LNCaP clone FGC (cell line): ENCODE results near the gene FBXW9.
A peak's percentile ranks its signal among the peaks of the same experiment; 100 is the strongest.
"Not testable (repeated sequence)": the region's sequence is repeated elsewhere in the genome, so short reads cannot be mapped to it uniquely, and the experiment has no call there.

Experiments
- DNase-seq: peaks from one replicate; pipeline ENCODE4 v3.0.0-alpha.2; 2011; ENCODE audit warnings: low read depth
- H3K4me3 ChIP-seq: 2 replicates; pipeline ENCODE4 v1.5.1; 2011; ENCODE audit warnings: mild to moderate bottlenecking, low read depth, low read length, control low read depth
- TF ChIP-seq, protein P1 (sequence below): IDR thresholded peaks from 2 replicates; pipeline ENCODE4 v1.5.1; 2012; ENCODE audit warnings: mild to moderate bottlenecking; ENCODE audit not compliant: control insufficient read depth, insufficient read depth; ENCODE audit errors: extremely low read depth

FBXW9 gene

DNA sequence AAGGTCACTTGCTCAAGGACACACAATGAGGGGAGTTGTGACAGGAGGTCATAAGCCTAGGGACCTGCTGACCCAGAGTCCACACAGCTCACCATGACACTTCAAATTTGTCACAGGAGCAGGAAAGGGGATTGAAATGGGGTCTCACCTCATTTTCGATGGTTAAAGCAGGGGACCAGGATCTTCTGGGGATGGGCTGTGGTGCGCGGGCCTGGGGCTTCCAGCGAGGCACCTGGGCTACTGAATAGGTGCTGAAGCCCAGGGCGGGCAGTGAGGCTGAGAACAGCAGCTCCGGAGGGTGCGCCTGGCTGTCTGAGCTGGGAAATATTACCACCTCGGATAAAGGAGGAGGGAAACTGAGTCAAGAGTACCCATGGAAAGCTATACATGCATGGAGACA, 40.9 kb downstream of the FBXW9 start:
- TF ChIP-seq, protein P1, sequence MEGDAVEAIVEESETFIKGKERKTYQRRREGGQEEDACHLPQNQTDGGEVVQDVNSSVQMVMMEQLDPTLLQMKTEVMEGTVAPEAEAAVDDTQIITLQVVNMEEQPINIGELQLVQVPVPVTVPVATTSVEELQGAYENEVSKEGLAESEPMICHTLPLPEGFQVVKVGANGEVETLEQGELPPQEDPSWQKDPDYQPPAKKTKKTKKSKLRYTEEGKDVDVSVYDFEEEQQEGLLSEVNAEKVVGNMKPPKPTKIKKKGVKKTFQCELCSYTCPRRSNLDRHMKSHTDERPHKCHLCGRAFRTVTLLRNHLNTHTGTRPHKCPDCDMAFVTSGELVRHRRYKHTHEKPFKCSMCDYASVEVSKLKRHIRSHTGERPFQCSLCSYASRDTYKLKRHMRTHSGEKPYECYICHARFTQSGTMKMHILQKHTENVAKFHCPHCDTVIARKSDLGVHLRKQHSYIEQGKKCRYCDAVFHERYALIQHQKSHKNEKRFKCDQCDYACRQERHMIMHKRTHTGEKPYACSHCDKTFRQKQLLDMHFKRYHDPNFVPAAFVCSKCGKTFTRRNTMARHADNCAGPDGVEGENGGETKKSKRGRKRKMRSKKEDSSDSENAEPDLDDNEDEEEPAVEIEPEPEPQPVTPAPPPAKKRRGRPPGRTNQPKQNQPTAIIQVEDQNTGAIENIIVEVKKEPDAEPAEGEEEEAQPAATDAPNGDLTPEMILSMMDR, result no peak
- no peak for DNase-seq
- H3K4me3 ChIP-seq, result no peak overlapping the region

DNA sequence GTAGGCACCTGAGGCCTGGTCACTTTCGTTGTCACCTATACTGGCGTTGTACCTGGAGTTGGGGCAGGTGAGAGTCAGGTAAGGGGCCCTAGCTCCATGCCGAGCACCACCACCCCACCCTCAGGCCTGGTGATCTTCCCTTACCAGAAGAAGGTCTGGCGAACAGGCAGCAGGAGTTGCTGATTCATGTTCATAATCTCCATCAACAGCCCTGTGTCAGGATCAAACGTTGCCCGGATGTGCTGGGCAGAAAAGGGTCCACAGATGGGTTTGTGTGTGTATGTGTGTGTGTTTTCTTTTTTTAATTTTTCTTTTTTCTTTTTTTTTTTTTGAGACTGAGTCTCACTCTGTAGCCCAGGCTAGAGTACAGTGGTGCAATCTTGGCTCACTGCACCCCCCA, 44.2 kb downstream of the FBXW9 start:
- no peak overlapping the region for H3K4me3 ChIP-seq
- no peak for DNase-seq
- TF ChIP-seq, protein P1, result no peak

DNA sequence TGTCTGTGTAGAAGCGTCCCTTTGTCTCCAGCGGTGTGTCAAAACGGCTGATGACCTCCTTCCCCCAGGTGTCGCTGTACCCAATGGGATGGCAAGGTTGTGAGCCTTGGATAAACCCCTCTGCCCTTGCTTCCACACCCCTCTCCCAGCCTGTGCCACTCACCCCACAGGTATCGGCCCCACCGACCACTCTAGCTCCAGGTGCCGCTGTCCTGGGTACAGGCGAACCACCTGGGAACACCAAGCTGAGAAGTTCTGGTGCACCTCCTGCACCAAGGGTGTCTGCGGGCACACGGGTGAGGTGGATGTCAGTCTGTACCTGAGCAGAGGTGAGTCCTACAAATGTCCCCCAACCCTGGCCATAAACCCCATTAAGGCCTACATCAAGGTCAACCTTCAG, 46.5 kb downstream of the FBXW9 start:
- DNase-seq, result no peak
- H3K4me3 ChIP-seq, result no peak overlapping the region
- TF ChIP-seq, protein P1, result no peak

DNA sequence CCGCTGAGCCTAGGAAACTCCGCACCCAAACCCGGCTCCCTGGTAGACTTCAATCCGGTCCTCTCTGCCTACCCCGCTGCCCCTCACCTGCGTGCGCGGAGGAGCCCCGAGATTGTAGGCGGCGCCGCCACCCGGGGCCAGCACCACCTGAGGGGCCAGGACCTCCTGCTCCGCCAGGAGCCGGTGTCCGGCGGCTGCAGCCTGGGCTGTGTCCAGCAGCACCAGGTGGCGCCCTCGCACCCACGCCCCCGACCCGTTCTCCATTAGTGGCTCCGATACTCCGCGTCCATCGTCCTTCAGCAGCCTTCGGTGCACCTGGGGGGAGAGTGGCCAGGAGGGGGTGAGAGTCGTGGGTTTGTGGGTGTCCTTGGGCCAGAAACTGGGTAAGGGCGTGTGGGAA, 48.3 kb downstream of the FBXW9 start:
- TF ChIP-seq, protein P1, result 0 out of 2 replicates have a peak, but pooled peaks have one; percentile 1
- DNase-seq, result no peak
- H3K4me3 ChIP-seq, result no peak overlapping the region

DNA sequence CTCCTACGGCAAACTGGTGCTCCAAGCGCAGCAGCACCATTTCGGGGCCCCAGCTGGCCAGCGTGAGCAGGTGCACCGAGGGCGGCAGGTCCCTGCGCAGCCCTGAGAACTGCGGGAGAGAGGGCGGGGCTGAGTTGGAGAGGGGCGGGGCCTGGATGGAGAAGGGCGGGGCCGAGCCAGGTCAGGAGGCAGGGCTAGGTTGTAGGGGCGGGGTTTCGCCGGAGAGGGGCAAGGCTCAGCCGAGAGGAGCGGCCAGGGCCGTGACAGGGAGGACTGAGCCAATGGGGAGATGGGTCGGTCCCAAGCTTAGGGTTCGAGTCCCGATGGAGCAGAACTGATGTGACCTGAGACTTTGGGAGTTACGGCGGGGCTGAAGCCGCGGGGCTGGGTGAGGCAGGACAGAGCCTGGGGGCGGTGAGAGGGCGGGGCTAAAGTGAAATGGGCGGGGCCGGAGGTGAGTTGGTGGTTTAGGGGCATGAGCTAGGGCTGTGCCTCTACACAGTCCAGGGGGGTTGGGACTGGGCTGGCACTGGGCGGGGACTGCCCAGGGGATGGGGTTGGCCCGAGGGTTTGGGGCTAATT, 48.9 kb downstream of the FBXW9 start:
- no peak overlapping the region for H3K4me3 ChIP-seq
- TF ChIP-seq, protein P1, result no peak
- no peak for DNase-seq

DNA sequence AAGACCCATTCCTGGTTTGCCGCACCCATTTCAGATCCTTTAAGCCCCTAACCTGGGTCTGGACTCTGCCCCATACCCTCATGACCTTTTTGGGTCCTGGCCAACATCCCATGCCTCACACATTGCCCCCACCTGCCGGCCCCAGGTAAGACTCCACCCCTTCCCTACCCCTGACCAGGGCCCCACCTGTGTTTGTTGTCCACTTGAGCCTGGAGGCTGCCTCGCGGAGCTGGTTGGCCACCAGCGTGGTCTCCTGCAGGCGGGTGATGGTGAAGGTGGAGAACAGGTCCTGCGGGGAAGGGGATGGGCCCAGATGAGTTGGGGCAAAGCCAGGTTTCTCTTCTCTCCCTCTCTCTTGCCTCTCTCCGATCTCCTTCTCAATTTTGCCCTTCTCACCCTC, 49.4 kb downstream of the FBXW9 start:
- no peak overlapping the region for H3K4me3 ChIP-seq
- DNase-seq, result no peak
- TF ChIP-seq, protein P1, result no peak

DNA sequence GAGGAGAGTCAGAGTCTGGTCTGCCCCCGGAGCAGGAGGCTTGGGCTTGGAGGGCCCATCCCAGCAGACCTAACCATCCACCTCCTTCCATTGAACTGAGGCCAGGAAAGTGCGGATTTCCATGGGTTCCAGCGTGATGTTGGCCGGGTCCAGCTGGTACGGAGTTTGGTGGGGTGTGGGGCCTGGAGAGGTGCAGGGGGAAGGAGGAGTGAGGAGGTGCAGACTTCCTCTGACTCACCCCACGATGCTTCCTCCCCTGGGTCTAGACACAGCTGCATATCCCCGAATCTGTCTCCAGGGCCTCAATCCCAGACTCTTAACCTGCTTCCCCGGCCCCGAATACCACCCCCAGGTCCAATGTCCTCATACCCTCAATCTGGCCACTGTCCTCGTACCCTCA, 49.9 kb downstream of the FBXW9 start:
- TF ChIP-seq, protein P1, result no peak
- DNase-seq, result no peak
- H3K4me3 ChIP-seq, result no peak overlapping the region

DNA sequence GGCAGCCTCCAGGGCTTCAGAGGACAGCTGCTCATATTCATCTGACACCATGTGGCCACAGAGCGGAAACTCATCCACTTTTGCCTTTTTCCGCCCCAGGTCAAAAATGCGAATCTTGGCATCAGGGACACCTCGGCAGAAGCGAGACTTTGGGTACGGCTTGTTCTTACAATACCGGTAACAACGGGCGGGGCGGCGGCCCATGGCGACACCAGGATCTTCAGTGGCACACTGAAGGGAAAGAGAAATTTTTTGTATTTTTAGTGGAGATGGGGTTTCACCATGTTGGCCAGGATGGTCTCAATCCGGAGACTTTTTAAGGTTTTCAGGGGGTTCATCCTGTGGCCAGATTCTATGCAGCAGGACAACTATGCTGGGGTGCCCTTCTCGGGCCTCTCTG, 52.7 kb downstream of the FBXW9 start:
- H3K4me3 ChIP-seq, DNase-seq: not testable (repeated sequence)
